Astrocyte (in vitro differentiated cells and primary cell): Measurements from ENCODE around the gene JAKMIP2. TPM values are rescaled to one million over a fixed set of nuclear protein-coding genes. Genes with fewer than 3 reads are reported as not detected.
"Not testable (repeated sequence)": the region's sequence is repeated elsewhere in the genome, so short reads cannot be mapped to it uniquely, and the experiment has no call there.

Experiments
- DNase-seq: peaks from one replicate; pipeline ENCODE4 v3.0.0-alpha.2; 2010; ENCODE audit warnings: low read depth
- FAIRE-seq: peaks from 2 replicates; lab custom pipeline; 2011; peaks lifted over from hg19 to GRCh38; lab: Jason Lieb, UNC
- H2AFZ ChIP-seq: 2 replicates; pipeline ENCODE4 v1.6.0; 2012; ENCODE audit warnings: low read depth, low read length, inconsistent platforms
- H3K27ac ChIP-seq: 2 replicates; pipeline ENCODE4 v1.5.1; 2011; ENCODE audit warnings: low read depth, low read length, inconsistent platforms
- H3K27me3 ChIP-seq: 2 replicates; pipeline ENCODE4 v1.6.0; 2011; ENCODE audit warnings: low read length, inconsistent platforms; ENCODE audit not compliant: insufficient read depth
- H3K36me3 ChIP-seq: 2 replicates; pipeline ENCODE4 v1.5.1; 2011; ENCODE audit warnings: low read length, inconsistent platforms; ENCODE audit not compliant: insufficient read depth
- H3K4me1 ChIP-seq: 2 replicates; pipeline ENCODE4 v1.5.1; 2011; ENCODE audit warnings: low read length, inconsistent platforms; ENCODE audit not compliant: insufficient read depth
- H3K4me2 ChIP-seq: 2 replicates; pipeline ENCODE4 v1.6.0; 2012; ENCODE audit warnings: low read length, inconsistent platforms
- H3K4me3 ChIP-seq: 2 replicates; pipeline ENCODE4 v1.5.1; 2011; ENCODE audit warnings: low read depth, mild to moderate bottlenecking, low read length, inconsistent platforms; ENCODE audit not compliant: insufficient read depth
- H3K79me2 ChIP-seq: 2 replicates; pipeline ENCODE4 v1.6.0; 2012; ENCODE audit warnings: mild to moderate bottlenecking, low read length, inconsistent platforms; ENCODE audit not compliant: insufficient read depth
- H3K9ac ChIP-seq: 2 replicates; pipeline ENCODE4 v1.6.0; 2012; ENCODE audit warnings: mild to moderate bottlenecking, low read length, inconsistent platforms
- H3K9me3 ChIP-seq: 2 replicates; pipeline ENCODE4 v1.5.1; 2012; ENCODE audit warnings: low read depth, mild to moderate bottlenecking, low read length, inconsistent platforms; ENCODE audit not compliant: insufficient read depth
- H4K20me1 ChIP-seq: 2 replicates; pipeline ENCODE4 v1.6.0; 2012; ENCODE audit warnings: low read length, inconsistent platforms; ENCODE audit not compliant: insufficient read depth
- H3K27ac Mint-ChIP-seq: one replicate; pipeline ENCODE4 v1.8.0; 2021; ENCODE audit warnings: mild to moderate bottlenecking, mixed read lengths; ENCODE audit not compliant: unreplicated experiment
- H3K27me3 Mint-ChIP-seq: one replicate; pipeline ENCODE4 v1.8.0; 2021; ENCODE audit warnings: low read depth, mixed read lengths; ENCODE audit not compliant: unreplicated experiment
- H3K36me3 Mint-ChIP-seq: one replicate; pipeline ENCODE4 v1.8.0; 2021; ENCODE audit warnings: low read depth, mixed read lengths; ENCODE audit not compliant: unreplicated experiment
- H3K4me1 Mint-ChIP-seq: one replicate; pipeline ENCODE4 v1.8.0; 2021; ENCODE audit warnings: low read depth, mixed read lengths; ENCODE audit not compliant: unreplicated experiment
- H3K4me3 Mint-ChIP-seq: one replicate; pipeline ENCODE4 v1.8.0; 2021; ENCODE audit warnings: mild to moderate bottlenecking, moderate library complexity, mixed read lengths; ENCODE audit not compliant: unreplicated experiment
- H3K9me3 Mint-ChIP-seq: one replicate; pipeline ENCODE4 v1.8.0; 2021; ENCODE audit warnings: mild to moderate bottlenecking, mixed read lengths; ENCODE audit not compliant: unreplicated experiment
- CTCF ChIP-seq: IDR thresholded peaks from 2 replicates; pipeline ENCODE4 v1.5.1; 2011; ENCODE audit warnings: low read depth, mild to moderate bottlenecking, inconsistent platforms, low read length, moderate library complexity; ENCODE audit not compliant: insufficient read depth
- EZH2 ChIP-seq: IDR thresholded peaks from 2 replicates; pipeline ENCODE4 v1.6.1; 2012; ENCODE audit warnings: mild to moderate bottlenecking, low read length, inconsistent platforms; ENCODE audit not compliant: insufficient read depth
- total RNA-seq: library from RNA; stranded (reverse); gene quantifications from 2 replicates; pipeline ENCODE4 v1.2.1, GENCODE V29; 2021

The JAKMIP2 gene
- total RNA-seq, 1 donor from 2014 or later = 15.1 TPM

DNA sequence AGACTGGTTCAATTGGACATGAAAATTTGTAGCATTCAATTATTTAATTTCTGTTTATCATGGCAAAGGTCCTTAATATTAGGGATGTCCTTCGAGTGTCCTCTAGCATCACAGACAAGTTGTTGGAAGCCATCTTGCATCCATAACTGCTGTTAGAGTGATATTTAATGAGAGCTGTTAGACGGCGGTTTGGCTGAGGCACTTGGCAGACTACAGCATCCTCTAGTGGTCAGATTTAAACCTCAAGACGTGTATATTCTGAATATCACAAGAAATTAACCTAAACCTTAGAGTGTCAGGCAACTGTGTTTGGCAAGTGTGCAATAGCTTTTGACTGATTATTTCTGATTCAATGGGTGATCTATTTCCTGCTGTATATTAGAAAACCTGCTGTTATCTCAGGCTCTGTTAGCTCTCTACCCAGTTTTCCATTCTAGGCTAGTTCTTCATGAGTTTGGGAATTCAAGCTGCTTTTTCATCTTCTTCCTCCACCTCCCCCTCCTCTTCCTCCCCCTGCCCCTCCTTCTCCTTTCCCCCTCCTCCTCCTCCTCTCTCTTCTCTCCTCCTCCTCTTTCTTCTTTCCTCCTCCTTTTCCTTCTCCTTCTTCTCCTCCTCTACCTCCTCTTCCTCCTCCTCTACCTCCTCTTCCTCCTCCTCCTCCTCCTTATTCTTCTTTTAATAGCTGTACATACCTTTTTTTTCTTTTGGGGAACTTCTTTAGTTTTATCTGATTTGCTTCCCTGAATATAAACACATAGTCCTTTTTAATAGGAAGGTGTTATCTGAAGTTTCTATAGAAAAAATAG is 40.4 kb upstream of the JAKMIP2 start:
- Mint-ChIP-seq H3K27ac (no peak overlapping the region), H3K9me3 (no peaks in the 10 kb centered on the region), H3K36me3 (no peaks in the 10 kb centered on the region), H3K4me3 (no peak overlapping the region), H3K27me3 (no peaks in the 10 kb centered on the region), H3K4me1 (peaks cover 2% of the 10 kb centered on the region)
- Histone ChIP-seq H3K4me2 (no peak overlapping the region), H3K27ac (no peak overlapping the region), H3K79me2 (no peaks in the 10 kb centered on the region), H3K4me3 (no peak overlapping the region), H3K9ac (no peak overlapping the region), H3K27me3 (no peaks in the 10 kb centered on the region), H3K9me3 (no peaks in the 10 kb centered on the region), H4K20me1 (no peaks in the 10 kb centered on the region), H3K36me3 (no peaks in the 10 kb centered on the region), H2AFZ (no peak overlapping the region), H3K4me1 (no peaks in the 10 kb centered on the region)
- peak; percentile 53 for DNase-seq
- no peak for FAIRE-seq
- no peak for TF ChIP-seq EZH2
- peak; percentile 97 for TF ChIP-seq CTCF

DNA sequence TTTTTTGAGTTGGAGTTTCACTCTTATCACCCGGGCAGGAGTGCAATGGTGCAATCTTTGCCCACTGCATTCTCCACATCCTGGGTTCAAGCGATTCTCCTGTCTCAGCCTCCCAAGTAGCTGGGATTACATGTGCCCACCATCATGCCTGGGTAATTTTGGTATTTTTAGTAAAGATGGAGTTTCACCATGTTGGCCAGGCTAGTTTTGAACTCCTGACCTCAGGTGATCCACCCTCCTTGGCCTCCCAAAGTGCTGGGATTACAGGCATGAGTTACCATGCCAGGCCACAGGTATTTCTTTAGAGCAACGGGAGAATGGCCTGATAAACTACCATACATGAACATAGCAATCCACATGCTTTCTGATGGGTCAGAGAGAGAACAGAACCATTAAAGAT is 39.7 kb upstream of the JAKMIP2 start:
- not testable (repeated sequence) for FAIRE-seq, H3K9me3 ChIP-seq, H3K9me3 Mint-ChIP-seq, H4K20me1 ChIP-seq, H3K27me3 Mint-ChIP-seq, H3K9ac ChIP-seq, H2AFZ ChIP-seq, H3K4me3 Mint-ChIP-seq, H3K4me1 Mint-ChIP-seq, H3K79me2 ChIP-seq, H3K4me3 ChIP-seq, H3K36me3 Mint-ChIP-seq, H3K27ac ChIP-seq, H3K4me1 ChIP-seq, DNase-seq, H3K36me3 ChIP-seq, H3K27me3 ChIP-seq, H3K27ac Mint-ChIP-seq, H3K4me2 ChIP-seq

DNA sequence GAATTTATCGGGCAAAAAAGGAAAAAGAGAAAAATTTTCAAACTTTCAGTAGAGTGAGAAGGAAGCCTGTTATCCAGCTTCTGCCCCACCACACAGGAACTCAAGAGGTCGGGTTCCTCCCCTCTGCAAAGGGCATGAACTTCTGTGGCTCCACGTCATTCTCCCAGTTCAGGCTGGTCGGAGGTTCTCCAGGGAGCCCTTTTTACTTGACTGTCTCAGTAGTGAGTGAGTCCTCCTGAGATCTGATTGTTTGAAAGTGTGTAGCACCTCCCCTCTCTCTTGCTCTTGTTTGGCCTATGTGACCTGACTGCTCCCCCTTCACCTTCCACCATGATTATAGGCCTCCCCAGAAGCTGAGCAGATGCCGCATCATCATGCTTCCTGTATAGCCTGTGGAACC is 39.2 kb upstream of the JAKMIP2 start:
- H3K9me3 Mint-ChIP-seq = no peaks in the 10 kb centered on the region
- Histone ChIP-seq H3K36me3 (no peaks in the 10 kb centered on the region), H2AFZ (no peak overlapping the region), H3K4me3 (no peak overlapping the region), H3K27me3 (no peaks in the 10 kb centered on the region), H4K20me1 (no peaks in the 10 kb centered on the region), H3K27ac (no peak overlapping the region), H3K4me1 (no peaks in the 10 kb centered on the region), H3K9me3 (no peaks in the 10 kb centered on the region), H3K4me2 (no peak overlapping the region), H3K79me2 (no peaks in the 10 kb centered on the region), H3K9ac (no peak overlapping the region)
- no peaks in the 10 kb centered on the region for H3K27me3 Mint-ChIP-seq
- peaks cover 2% of the 10 kb centered on the region for H3K4me1 Mint-ChIP-seq
- no peak overlapping the region for H3K4me3 Mint-ChIP-seq
- TF ChIP-seq CTCF = no peak
- no peak for TF ChIP-seq EZH2
- H3K36me3 Mint-ChIP-seq = no peaks in the 10 kb centered on the region
- no peak for DNase-seq
- FAIRE-seq = no peak
- H3K27ac Mint-ChIP-seq = no peak overlapping the region
